Measurements from ENCODE around the gene RARA.
"Not testable (repeated sequence)": the region's sequence is repeated elsewhere in the genome, so short reads cannot be mapped to it uniquely, and the experiment has no call there.

RARA gene

GRCh38 chr17:40291281-40291664, 17.7 kb upstream of the RARA start:
- Histone ChIP-seq H3K27me3 (ENCODE audit: insufficient read depth, low read depth, severe bottlenecking) (no peaks in the 10 kb centered on the region), H3K4me3 (ENCODE audit: low read depth, low read length) (no peak overlapping the region), H3K9me3 (ENCODE audit: severe bottlenecking) (no peaks in the 10 kb centered on the region), H3K36me3 (peaks cover 82% of the 10 kb centered on the region), H3K27ac (no peak overlapping the region)
- DNase-seq: no peak
- TF ChIP-seq, protein P1, sequence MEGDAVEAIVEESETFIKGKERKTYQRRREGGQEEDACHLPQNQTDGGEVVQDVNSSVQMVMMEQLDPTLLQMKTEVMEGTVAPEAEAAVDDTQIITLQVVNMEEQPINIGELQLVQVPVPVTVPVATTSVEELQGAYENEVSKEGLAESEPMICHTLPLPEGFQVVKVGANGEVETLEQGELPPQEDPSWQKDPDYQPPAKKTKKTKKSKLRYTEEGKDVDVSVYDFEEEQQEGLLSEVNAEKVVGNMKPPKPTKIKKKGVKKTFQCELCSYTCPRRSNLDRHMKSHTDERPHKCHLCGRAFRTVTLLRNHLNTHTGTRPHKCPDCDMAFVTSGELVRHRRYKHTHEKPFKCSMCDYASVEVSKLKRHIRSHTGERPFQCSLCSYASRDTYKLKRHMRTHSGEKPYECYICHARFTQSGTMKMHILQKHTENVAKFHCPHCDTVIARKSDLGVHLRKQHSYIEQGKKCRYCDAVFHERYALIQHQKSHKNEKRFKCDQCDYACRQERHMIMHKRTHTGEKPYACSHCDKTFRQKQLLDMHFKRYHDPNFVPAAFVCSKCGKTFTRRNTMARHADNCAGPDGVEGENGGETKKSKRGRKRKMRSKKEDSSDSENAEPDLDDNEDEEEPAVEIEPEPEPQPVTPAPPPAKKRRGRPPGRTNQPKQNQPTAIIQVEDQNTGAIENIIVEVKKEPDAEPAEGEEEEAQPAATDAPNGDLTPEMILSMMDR (IDR thresholded peaks at IDR 0.05; ENCODE audit: low read depth, low read length): no peak

DNA sequence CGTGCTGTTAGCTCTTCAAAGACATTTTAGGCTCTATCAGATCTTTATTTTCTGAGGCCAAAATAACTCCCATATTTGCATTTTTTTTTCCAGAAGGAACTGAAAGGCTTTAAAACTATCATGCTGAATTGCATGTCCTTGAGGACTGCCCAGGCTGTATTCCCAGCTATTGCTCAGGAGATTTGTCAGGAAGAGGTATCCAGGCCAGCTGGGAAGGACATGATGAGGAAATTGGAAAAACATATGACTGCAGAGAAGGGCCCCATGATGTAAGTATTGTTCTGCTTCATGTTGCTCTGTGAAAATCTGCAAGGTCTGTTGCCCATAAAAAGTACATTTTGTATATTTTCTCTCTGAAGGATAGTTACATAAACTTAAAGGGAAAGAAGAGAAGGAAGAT, 15.6 kb upstream of the RARA start:
- Histone ChIP-seq H3K36me3 (peaks cover 97% of the 10 kb centered on the region), H3K4me3 (ENCODE audit: low read depth, low read length) (no peak overlapping the region), H3K9me3 (ENCODE audit: severe bottlenecking) (no peaks in the 10 kb centered on the region), H3K27me3 (ENCODE audit: insufficient read depth, low read depth, severe bottlenecking) (no peaks in the 10 kb centered on the region), H3K27ac (no peak overlapping the region)
- no peak for DNase-seq
- TF ChIP-seq, protein P1 (IDR thresholded peaks at IDR 0.05; ENCODE audit: low read depth, low read length): no peak

DNA sequence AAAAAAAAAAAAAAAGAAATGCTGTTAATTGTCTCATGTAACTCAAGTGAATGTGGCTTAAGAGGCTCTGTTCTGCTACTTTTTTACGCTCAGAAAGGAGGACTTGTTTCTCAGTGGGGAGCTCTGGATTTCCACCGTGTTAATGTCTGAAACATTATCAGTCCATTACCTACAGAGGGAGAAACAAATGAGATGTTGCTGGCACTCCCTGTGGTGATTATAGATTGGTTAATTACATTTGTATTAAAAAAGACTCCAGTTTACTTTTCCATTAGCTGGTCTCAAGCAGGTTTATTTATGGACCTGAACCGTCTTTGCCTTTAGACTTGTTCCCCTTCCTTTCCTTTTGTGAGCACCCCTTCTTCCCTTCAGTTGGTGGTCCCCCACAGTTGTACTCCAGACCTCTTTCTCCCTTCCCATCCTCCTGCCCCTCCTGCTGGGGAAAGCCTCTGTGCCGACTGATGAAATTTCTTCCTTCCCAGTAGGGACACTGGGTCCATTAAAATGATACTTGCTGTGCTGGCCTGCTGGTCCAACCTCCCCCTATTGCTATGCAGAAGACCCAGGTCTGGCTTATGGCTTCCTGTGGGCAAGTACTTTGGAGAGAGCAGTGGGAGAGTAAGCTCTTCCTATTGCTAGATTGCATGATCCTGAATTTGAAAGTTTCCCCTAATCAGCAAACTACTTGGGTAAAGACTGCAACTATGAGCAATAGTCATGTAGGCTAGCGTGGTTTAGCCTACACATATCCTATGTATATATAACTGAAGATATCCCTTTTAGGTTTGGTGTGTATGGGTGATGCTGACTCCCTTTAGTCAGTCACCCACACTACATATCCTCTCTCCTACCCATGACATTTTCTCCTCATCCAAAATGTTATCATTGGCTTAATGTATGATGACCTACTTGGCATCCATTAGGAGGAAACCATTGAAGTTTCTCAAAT, 13.2 kb upstream of the RARA start:
- H3K27ac ChIP-seq: no peak overlapping the region
- H3K9me3 ChIP-seq (ENCODE audit: severe bottlenecking): no peaks in the 10 kb centered on the region
- peaks cover 97% of the 10 kb centered on the region for H3K36me3 ChIP-seq

GRCh38 chr17:40297511-40297910, 11.5 kb upstream of the RARA start:
- no peaks in the 10 kb centered on the region for H3K9me3 ChIP-seq (ENCODE audit: severe bottlenecking)
- DNase-seq: no peak
- TF ChIP-seq, protein P1 (IDR thresholded peaks at IDR 0.05; ENCODE audit: low read depth, low read length): no peak
- H3K27me3 ChIP-seq (ENCODE audit: insufficient read depth, low read depth, severe bottlenecking): no peaks in the 10 kb centered on the region
- H3K27ac ChIP-seq: no peak overlapping the region
- H3K4me3 ChIP-seq (ENCODE audit: low read depth, low read length): no peak overlapping the region
- H3K36me3 ChIP-seq: peaks cover 97% of the 10 kb centered on the region

More for the DNA sequence above, 13.2 kb upstream of the RARA start:
- TF ChIP-seq, protein P1 (IDR thresholded peaks at IDR 0.05; ENCODE audit: low read depth, low read length): no peak
- no peak for DNase-seq
- H3K27me3 ChIP-seq (ENCODE audit: insufficient read depth, low read depth, severe bottlenecking): no peaks in the 10 kb centered on the region
- H3K4me3 ChIP-seq (ENCODE audit: low read depth, low read length): no peak overlapping the region

DNA sequence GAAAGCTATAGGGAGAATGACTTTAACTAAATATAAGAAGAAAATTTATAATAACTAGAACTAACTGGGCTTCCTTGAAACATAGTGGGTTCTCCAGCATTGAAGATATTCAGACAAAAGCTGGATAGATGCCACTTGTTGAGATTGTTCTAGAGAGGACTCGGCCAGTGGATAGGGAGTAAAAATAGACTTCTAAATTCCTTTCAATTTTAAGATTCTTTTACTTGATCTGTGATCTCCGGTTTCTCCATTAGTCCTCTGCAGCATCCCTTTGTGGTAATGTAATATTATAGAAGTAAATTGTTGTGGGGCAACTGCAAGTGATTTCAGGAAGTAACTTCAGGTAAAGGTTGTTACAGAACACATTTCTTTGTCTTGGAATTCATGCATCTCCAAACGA, 10.3 kb upstream of the RARA start:
- TF ChIP-seq, protein P1 (IDR thresholded peaks at IDR 0.05; ENCODE audit: low read depth, low read length): no peak
- peaks cover 97% of the 10 kb centered on the region for H3K36me3 ChIP-seq
- H3K27ac ChIP-seq: no peak overlapping the region
- no peak for DNase-seq
- H3K9me3 ChIP-seq (ENCODE audit: severe bottlenecking): no peaks in the 10 kb centered on the region
- no peaks in the 10 kb centered on the region for H3K27me3 ChIP-seq (ENCODE audit: insufficient read depth, low read depth, severe bottlenecking)
- no peak overlapping the region for H3K4me3 ChIP-seq (ENCODE audit: low read depth, low read length)

GRCh38 chr17:40299159-40299757, 9.7 kb upstream of the RARA start:
- not testable (repeated sequence) for DNase-seq; H3K9me3 ChIP-seq (ENCODE audit: severe bottlenecking); H3K4me3 ChIP-seq (ENCODE audit: low read depth, low read length); H3K27me3 ChIP-seq (ENCODE audit: insufficient read depth, low read depth, severe bottlenecking); H3K27ac ChIP-seq
- peaks cover 97% of the 10 kb centered on the region for H3K36me3 ChIP-seq
